HepG2 (cell line): Measurements from ENCODE around the gene MCF2L. TPM values are rescaled to one million over a fixed set of nuclear protein-coding genes. Genes with fewer than 3 reads are reported as not detected.
A peak's percentile ranks its signal among the peaks of the same experiment; 100 is the strongest.

Experiments
- BORCS8-MEF2B ChIP-seq: sonication (generic); formaldehyde crosslinking; IDR thresholded peaks from 2 replicates; pipeline ENCODE4 v1.8.0; 2022; ENCODE audit warnings: mild to moderate bottlenecking, missing genetic modification reagents
- CBFB ChIP-seq: sonication (generic); formaldehyde crosslinking; IDR thresholded peaks from 2 replicates; pipeline ENCODE4 v1.4.0; 2020; ENCODE audit warnings: missing genetic modification reagents
- HDAC6 ChIP-seq: fragments of 200-600 bp; sonication (generic); IDR thresholded peaks from 2 replicates; pipeline ENCODE4 v1.7.0; 2017; ENCODE audit warnings: mild to moderate bottlenecking, antibody characterized with exemption, low read length, low read depth
- JARID2 ChIP-seq: sonication (generic); formaldehyde crosslinking; IDR thresholded peaks from 2 replicates; pipeline ENCODE4 v1.8.1; 2023; ENCODE audit warnings: missing genetic modification reagents, inconsistent platforms; ENCODE audit not compliant: insufficient replicate concordance
- KDM5B ChIP-seq: sonication (generic); formaldehyde crosslinking; IDR thresholded peaks from 2 replicates; pipeline ENCODE4 v1.4.0; 2020; ENCODE audit warnings: missing genetic modification reagents, mild to moderate bottlenecking, borderline replicate concordance
- KLF11 ChIP-seq: IDR thresholded peaks from 2 replicates; pipeline ENCODE4 v1.6.1; 2016; ENCODE audit warnings: missing compliant biosample characterization
- MIER2 ChIP-seq: IDR thresholded peaks from 2 replicates; pipeline ENCODE4 v1.6.1; 2016; ENCODE audit warnings: missing biosample characterization, missing genetic modification reagents
- NR2F1 ChIP-seq, 2 experiments: fragments of 450-650 bp in 1 of 2; formaldehyde crosslinking in 1 of 2; IDR thresholded peaks; 2 replicates each; pipeline versions ENCODE4 v1.5.0 to v1.6.1; 2016 to 2020; ENCODE audit warnings: mild to moderate bottlenecking in 1 of 2, missing compliant biosample characterization in 1 of 2, missing genetic modification reagents in 1 of 2, moderate library complexity in 1 of 2
- PATZ1 ChIP-seq: sonication (generic); formaldehyde crosslinking; IDR thresholded peaks from 2 replicates; pipeline ENCODE4 v1.4.0; 2020; ENCODE audit warnings: missing genetic modification reagents
- RCOR2 ChIP-seq: IDR thresholded peaks from 2 replicates; pipeline ENCODE4 v1.6.1; 2016; ENCODE audit warnings: missing biosample characterization, missing genetic modification reagents
- SAP130 ChIP-seq: IDR thresholded peaks from 2 replicates; pipeline ENCODE4 v1.6.1; 2016; ENCODE audit warnings: low read depth
- TEAD3 ChIP-seq: optimal IDR thresholded peaks from 2 replicates; pipeline ENCODE3; 2016; ENCODE audit warnings: borderline replicate concordance
- ZBTB20 ChIP-seq: sonication (generic); formaldehyde crosslinking; IDR thresholded peaks from 2 replicates; pipeline ENCODE4 v1.8.1; 2023; ENCODE audit warnings: missing genetic modification reagents, low read depth, mild to moderate bottlenecking, borderline replicate concordance
- ZGPAT ChIP-seq: IDR thresholded peaks from 2 replicates; pipeline ENCODE4 v1.6.1; 2016; ENCODE audit warnings: mild to moderate bottlenecking
- ZNF24 ChIP-seq: fragments of 450-650 bp; IDR thresholded peaks from 2 replicates; pipeline ENCODE4 v1.6.1; 2017; ENCODE audit warnings: antibody characterized with exemption, mild to moderate bottlenecking
- ZNF557 ChIP-seq: sonication (generic); formaldehyde crosslinking; IDR thresholded peaks from 2 replicates; pipeline ENCODE4 v1.4.0; 2020; ENCODE audit warnings: missing genetic modification reagents
- ZNF577 ChIP-seq: sonication (generic); formaldehyde crosslinking; IDR thresholded peaks from 2 replicates; pipeline ENCODE4 v1.4.0; 2020; ENCODE audit warnings: mild to moderate bottlenecking, low read depth, missing genetic modification reagents, borderline replicate concordance
- ZNF883 ChIP-seq: sonication (generic); formaldehyde crosslinking; IDR thresholded peaks from 2 replicates; pipeline ENCODE4 v1.5.1; 2020; ENCODE audit warnings: mild to moderate bottlenecking, missing genetic modification reagents; ENCODE audit errors: not compliant biosample characterization
- ZSCAN9 ChIP-seq: IDR thresholded peaks from 2 replicates; pipeline ENCODE4 v1.6.1; 2016; ENCODE audit warnings: borderline replicate concordance
- polyA plus RNA-seq, 8 experiments: library from polyadenylated mRNA; depleted of rRNA in 3 of 8; stranded (reverse) in 7 of 8; unstranded in 1 of 8; fragments of >200 nt; fragmentation: Illumina TruSeq in 4 of 8; extraction: Trizol in 4 of 8; gene quantifications; 2 replicates each; pipeline versions ENCODE4 v1.2.1 to v1.2.3, GENCODE V29; 2011 to 2016; ENCODE audit warnings: low read depth in 4 of 8, missing spikeins in 1 of 8, mixed read lengths in 1 of 8; ENCODE audit not compliant: insufficient read depth in 1 of 8
- total RNA-seq, 5 experiments: library from RNA; depleted of rRNA; stranded (reverse); fragments of >200 nt; fragmentation: Illumina TruSeq; extraction: Trizol; gene quantifications; 2 replicates each; pipeline ENCODE4 v1.2.3, GENCODE V29; 2016; ENCODE audit warnings: low read depth in 1 of 5
- TF ChIP-seq, protein P1 (sequence below): sonication (generic); formaldehyde crosslinking; IDR thresholded peaks from 2 replicates; pipeline ENCODE4 v1.5.0; 2020; ENCODE audit warnings: missing genetic modification reagents
- TF ChIP-seq, protein P2 (sequence below): sonication (generic); formaldehyde crosslinking; IDR thresholded peaks from 2 replicates; pipeline ENCODE4 v1.8.0; 2022; ENCODE audit warnings: low read depth, missing genetic modification reagents
- TF ChIP-seq, protein P3 (sequence below): sonication (generic); formaldehyde crosslinking; IDR thresholded peaks from 2 replicates; pipeline ENCODE4 v1.5.0; 2020; ENCODE audit warnings: missing genetic modification reagents, mild to moderate bottlenecking, borderline replicate concordance

Gene MCF2L
- total and polyA plus RNA-seq, 2 of the 13 experiments (the other 11 are each of a cell fraction or from before 2014, with no cell fraction given), result 19.4 to 28.4 TPM

DNA sequence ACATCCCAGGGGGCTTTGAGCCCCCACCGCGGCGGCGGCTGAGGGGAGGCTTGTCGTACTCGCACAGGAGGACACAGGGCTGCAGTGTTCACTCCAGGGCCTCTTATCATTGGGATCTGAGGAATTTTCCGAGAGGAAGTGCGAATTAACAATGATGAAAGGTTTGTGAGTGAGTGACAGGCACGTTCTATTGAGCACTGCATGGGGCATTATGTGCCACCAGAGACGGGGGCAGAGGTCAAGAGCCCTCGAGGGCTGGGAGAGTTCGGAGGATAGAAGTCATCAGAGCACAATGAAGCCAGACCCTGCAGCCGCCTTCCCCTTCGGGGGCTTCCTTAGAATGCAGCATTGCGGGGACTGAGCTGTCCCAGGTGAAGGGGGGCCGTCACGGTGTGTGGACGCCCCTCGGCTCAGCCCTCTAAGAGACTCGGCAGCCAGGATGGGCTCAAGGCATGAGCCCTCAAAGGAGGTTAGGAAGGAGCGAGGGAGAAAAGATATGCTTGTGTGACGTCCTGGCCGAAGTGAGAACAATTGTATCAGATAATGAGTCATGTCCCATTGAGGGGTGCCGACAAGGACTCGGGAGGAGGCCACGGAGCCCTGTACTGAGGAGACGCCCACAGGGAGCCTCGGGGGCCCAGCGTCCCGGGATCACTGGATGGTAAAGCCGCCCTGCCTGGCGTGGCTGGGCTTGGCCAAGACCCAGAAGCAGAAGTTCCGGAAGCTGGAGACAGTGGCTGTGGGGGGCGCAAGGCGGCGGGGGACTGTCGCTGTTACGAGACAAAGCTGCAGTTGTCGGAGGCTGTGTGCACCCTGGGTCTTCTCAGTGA lies 53.9 kb downstream of the MCF2L start (continued):
- TF ChIP-seq ZGPAT (CRISPR knock-in tag), result peak; percentile 90
- TF ChIP-seq BORCS8-MEF2B (CRISPR knock-in tag), result no peak
- peak; percentile 97 for TF ChIP-seq PATZ1 (CRISPR knock-in tag)
- no peak for TF ChIP-seq ZNF24
- peak; percentile 89 for TF ChIP-seq SAP130 (CRISPR knock-in tag)
- TF ChIP-seq, protein P1, sequence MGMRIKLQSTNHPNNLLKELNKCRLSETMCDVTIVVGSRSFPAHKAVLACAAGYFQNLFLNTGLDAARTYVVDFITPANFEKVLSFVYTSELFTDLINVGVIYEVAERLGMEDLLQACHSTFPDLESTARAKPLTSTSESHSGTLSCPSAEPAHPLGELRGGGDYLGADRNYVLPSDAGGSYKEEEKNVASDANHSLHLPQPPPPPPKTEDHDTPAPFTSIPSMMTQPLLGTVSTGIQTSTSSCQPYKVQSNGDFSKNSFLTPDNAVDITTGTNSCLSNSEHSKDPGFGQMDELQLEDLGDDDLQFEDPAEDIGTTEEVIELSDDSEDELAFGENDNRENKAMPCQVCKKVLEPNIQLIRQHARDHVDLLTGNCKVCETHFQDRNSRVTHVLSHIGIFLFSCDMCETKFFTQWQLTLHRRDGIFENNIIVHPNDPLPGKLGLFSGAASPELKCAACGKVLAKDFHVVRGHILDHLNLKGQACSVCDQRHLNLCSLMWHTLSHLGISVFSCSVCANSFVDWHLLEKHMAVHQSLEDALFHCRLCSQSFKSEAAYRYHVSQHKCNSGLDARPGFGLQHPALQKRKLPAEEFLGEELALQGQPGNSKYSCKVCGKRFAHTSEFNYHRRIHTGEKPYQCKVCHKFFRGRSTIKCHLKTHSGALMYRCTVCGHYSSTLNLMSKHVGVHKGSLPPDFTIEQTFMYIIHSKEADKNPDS (CRISPR knock-in tag), result peak; percentile 81; the same call in 1 of the 2 replicates
- TF ChIP-seq HDAC6, result no peak
- TF ChIP-seq JARID2, result no peak
- TF ChIP-seq ZNF557 (CRISPR knock-in tag), result no peak
- TF ChIP-seq, protein P2, sequence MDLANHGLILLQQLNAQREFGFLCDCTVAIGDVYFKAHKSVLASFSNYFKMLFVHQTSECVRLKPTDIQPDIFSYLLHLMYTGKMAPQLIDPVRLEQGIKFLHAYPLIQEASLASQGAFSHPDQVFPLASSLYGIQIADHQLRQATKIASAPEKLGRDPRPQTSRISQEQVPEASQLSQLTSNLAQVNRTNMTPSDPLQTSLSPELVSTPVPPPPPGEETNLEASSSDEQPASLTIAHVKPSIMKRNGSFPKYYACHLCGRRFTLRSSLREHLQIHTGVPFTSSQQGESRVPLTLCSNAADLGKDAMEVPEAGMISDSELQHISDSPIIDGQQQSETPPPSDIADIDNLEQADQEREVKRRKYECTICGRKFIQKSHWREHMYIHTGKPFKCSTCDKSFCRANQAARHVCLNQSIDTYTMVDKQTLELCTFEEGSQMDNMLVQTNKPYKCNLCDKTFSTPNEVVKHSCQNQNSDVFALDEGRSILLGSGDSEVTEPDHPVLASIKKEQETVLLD, result peak; percentile 37; the same call in 1 of the 2 replicates
- TF ChIP-seq ZNF883 (CRISPR knock-in tag), result no peak
- peak; percentile 83; the same call in 1 of the 2 replicates for TF ChIP-seq ZSCAN9
- TF ChIP-seq KDM5B (CRISPR knock-in tag), result peak; percentile 38; the same call in 1 of the 2 replicates
- TF ChIP-seq CBFB (CRISPR knock-in tag), result 0 out of 2 replicates have a peak, but pooled peaks have one; percentile 42
- TF ChIP-seq MIER2 (CRISPR knock-in tag), result no peak; the same call in 1 of the 2 replicates
- TF ChIP-seq TEAD3 (CRISPR knock-in tag), result peak; percentile 89
- peak; percentile 74 for TF ChIP-seq RCOR2 (CRISPR knock-in tag)
- TF ChIP-seq, protein P3, sequence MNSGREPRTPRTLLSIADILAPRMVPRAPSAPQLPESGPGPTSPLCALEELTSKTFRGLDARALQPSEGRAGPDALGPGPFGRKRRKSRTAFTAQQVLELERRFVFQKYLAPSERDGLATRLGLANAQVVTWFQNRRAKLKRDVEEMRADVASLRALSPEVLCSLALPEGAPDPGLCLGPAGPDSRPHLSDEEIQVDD, result no peak
- TF ChIP-seq KLF11, result peak; percentile 80; the same call in 1 of the 2 replicates
- TF ChIP-seq ZBTB20, result peak; percentile 71; the same call in 1 of the 2 replicates
- TF ChIP-seq ZNF577, result no peak
- peak; percentile 78 to 90 for TF ChIP-seq NR2F1 (CRISPR knock-in tag; IDR thresholded peaks at IDR 0.05)
